GM19438 (cell line): ENCODE measurements around the gene FOXD1.
"Not testable (repeated sequence)": the region's sequence is repeated elsewhere in the genome, so short reads cannot be mapped to it uniquely, and the experiment has no call there.

Source experiments
- ATAC-seq: cut with Tn5 transposase; IDR thresholded peaks from one replicate; pipeline ENCODE4 v1.9.1; 2021; ENCODE audit warnings: low read depth; ENCODE audit not compliant: unreplicated experiment

FOXD1 gene

DNA sequence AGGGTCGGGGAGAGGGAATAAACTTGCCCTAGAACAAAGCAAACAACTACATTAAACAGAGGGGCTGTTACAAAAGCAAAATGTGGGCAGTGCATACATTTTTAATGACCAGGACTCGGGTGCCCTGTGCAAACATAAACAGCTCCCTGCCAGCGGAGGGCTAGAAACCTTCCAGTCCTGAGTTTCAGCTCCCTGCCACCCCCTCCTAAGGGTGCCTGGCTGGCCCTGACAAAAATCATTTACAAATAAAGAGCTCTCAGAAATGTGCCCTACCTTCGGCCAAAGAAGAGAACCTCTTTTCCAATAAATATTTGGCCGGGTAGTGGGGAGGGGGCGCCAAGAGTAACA, 29.5 kb downstream of the FOXD1 start:
- no peak for ATAC-seq

DNA sequence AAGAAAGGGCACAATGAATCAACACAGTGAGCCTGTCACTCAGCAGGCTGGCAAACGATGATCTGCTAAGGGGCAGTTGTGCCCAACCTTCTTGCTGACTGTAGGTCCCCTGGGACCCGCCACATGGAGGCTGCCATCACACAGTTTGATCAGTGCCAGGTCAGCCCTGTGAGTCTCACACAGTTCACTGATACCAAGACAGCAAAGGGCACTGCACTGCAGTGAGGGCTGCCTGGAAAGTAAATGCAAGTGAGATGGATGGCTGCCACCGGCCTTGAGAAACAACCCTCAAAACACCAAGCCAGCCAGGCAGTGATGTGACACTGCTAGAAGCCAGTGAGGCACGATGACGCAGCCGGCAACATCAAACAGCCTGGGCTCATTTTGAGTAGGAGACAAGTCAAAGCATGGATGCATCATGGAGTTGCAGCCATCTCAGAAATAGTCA, 30.3 kb downstream of the FOXD1 start:
- ATAC-seq, result no peak

DNA sequence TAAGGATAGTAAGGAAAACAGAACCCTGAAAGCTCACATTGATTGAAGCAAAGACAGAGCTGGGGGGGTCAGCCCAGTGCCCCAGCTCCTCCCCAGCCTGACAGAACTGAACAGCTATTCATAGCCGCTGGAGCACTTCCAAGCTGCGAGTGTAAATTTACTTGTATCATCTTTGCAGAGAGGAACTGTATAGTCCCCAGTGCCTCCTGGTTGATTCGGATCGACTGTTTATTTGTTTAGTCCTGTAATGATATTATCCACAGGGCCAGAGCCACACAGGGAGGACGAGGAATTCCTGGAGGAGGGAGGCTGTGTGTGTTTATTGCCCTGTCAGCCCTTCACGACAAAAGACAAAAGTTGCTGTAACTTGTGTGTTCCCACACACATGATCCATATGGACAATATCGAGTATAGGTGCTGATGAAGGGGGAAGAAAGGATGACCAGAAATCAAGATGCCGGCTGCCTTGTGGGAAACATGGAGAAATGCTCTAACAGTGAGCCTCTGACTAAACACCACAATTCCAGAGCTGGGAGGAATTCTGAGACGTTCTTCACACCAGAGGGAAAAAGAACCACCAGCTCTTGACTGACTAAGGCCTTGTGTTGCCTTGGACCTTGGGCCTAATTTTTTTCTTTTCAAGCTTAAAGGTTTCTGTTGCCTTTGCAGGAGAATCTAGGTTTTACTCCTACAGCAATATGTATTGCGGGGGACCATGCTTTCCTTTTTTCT, 31.1 kb downstream of the FOXD1 start:
- ATAC-seq, result no peak

GRCh38 chr5:73415617-73416016, 33.0 kb downstream of the FOXD1 start:
- ATAC-seq, result no peak

GRCh38 chr5:73415171-73415570, 33.4 kb downstream of the FOXD1 start:
- ATAC-seq, result no peak

DNA sequence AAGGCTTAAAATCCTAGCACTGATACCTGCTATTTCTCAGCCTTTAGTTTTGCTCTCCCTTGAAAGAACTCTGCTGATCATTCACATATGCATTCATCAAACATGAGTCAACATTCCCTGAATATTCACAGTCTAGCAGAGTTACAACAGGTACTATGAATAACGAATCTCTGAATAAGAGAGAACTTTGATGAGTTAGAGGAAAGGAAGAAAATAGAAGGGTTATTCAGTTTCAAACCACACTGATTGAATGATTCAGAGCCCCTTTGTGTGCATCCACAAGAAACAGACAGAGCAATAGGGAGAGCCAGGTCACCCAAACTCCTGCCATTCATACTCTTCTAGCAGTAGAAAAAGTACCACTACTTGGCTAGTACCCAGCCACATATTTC, 36.0 kb downstream of the FOXD1 start:
- no peak for ATAC-seq

DNA sequence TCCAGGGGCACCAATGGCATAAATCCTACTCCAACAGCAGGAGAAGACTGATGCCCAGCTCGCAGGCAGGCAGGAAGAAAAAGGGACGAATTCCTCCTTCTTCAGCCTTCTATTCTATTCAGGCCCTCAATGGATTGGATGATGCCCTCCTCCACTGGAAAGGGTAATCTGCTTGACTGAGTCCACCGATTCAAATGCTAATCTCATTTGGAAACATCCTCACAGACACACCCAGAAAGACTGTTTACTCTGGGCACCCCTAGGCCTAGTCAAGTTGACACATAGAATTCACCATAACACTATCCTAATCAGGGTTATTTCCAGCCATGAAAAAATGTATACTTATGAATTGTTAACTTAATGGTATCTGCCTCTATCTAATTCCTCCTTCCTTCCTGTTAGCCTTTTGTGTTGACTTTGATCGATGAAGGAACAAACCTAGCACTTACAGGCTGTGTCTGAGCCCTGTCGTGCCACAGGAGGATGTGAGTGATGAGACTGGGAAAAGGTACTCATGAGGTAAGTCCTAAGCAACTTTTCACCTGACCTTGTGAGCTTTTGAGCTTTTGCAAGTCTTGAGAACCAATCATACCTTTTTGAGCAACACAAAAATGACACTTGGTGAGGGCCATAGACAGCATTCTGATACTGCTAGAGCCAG, 36.5 kb downstream of the FOXD1 start:
- no peak for ATAC-seq

DNA sequence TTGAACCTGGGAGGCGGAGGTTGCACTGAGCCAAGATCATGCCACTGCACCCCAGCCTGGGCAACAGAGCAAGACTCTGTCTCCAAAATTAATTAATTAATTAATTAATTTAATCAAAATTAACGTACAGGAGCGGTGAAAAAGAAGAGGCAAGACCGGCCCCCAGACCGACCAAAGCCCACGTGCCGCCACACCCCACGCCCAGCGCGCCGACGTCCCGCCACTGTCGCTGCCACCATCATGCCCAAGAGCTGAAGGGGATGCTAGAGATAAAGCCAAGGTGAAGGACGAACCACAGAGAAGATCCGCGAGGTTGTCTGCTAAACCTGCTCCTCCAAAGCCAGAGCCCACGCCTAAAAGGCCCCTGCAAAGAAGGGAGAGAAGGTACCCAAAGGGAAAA, 38.6 kb downstream of the FOXD1 start:
- not testable (repeated sequence) for ATAC-seq

GRCh38 chr5:73405691-73406090, 42.9 kb downstream of the FOXD1 start:
- no peak for ATAC-seq

DNA sequence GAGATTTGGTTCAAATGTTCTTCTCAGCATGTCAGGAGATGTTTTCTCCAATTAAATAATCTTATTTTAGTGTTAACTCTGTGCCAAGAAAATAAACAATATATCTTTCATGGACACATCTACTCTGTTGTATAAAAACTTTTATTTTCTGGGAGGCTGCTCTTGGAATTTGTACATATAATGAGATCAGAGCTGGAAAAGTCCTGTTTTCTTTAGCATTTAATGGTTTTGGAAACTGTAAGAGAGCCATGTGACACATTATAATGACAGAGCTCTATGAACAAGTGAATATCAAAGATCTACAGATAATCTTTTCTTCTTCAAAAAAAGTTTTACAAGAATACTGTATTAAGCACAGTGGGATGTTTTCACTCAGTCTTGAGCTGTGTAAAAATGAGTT, 48.8 kb downstream of the FOXD1 start:
- no peak for ATAC-seq
